HG02885 (cell line): ENCODE results near the gene ERMAP.
"Not testable (repeated sequence)": the region's sequence is repeated elsewhere in the genome, so short reads cannot be mapped to it uniquely, and the experiment has no call there.

ENCODE experiments used
- ATAC-seq: cut with Tn5 transposase; IDR thresholded peaks from one replicate; pipeline ENCODE4 v1.9.1; 2021; ENCODE audit warnings: mild to moderate bottlenecking; ENCODE audit not compliant: unreplicated experiment, poor library complexity

ERMAP gene

GRCh38 chr1:42868466-42868865 is 51.5 kb downstream of the ERMAP start:
- not testable (repeated sequence) for ATAC-seq

GRCh38 chr1:42869254-42869653 is 52.3 kb downstream of the ERMAP start:
- ATAC-seq = not testable (repeated sequence)

- not testable (repeated sequence) for ATAC-seq
Observed at GRCh38 chr1:42869751-42870150, 52.8 kb downstream of the ERMAP start.

- ATAC-seq = not testable (repeated sequence)
Observed at GRCh38 chr1:42873108-42873507, 56.2 kb downstream of the ERMAP start.

GRCh38 chr1:42873670-42874069 is 56.7 kb downstream of the ERMAP start:
- ATAC-seq = no peak

GRCh38 chr1:42876009-42876408 is 59.1 kb downstream of the ERMAP start:
- no peak for ATAC-seq

- ATAC-seq = no peak
Observed at GRCh38 chr1:42877380-42877779, 60.5 kb downstream of the ERMAP start.

- no peak for ATAC-seq
Observed at GRCh38 chr1:42880384-42880783, 63.5 kb downstream of the ERMAP start.

GRCh38 chr1:42886046-42886739 is 69.3 kb downstream of the ERMAP start:
- ATAC-seq = no peak

GRCh38 chr1:42886800-42887199 is 69.9 kb downstream of the ERMAP start:
- ATAC-seq = no peak

GRCh38 chr1:42887366-42887765 is 70.4 kb downstream of the ERMAP start:
- ATAC-seq = no peak

- ATAC-seq = no peak
Observed at GRCh38 chr1:42888013-42888633, 71.2 kb downstream of the ERMAP start.

- ATAC-seq = no peak
Observed at GRCh38 chr1:42889264-42889663, 72.3 kb downstream of the ERMAP start.

- ATAC-seq = no peak
Observed at GRCh38 chr1:42891465-42892138, 74.7 kb downstream of the ERMAP start.
